Measurements from ENCODE around the gene GPR137.

GPR137 gene

DNA sequence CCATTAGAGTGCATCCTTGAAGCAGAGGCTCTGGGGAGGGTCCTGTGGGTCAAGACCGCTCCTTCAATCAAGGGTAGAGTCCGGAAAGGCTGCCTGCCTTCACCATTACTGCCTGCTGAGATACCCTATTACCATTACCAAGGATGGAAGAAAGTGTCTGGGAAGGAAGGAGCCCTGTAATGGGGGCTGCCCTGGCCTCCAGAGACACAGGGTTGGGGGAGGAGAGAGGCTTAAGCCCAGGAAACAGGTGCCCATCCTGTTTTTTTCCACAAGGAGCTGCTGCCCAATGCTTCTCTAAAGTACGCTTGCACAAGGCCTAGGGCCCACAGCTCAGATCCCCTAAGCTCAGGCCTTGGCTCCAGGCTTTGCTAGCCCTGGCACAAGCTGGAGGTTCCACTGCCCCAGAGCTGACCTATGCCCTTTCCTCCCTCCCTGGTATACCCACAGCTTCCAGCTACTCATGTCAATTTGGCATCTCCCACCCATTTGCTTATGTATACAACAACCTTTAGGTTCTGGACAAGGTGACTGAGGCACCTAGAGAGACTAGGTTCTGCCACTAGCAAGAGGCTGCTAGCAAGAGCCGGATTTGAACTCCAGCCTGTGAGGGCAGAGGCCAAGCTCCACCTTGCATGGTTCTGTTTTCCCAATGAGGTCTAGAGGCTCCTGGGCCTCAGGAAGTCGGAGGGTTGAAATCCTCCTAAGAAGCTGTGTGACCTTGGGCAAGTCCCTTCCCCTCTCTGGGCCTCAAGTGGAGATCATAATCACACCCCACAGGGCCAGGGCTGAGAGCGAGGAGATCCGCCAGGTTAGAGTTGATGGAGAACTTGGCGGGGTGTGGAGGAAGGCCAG is 35.9 kb upstream of the GPR137 start:
- no peak for DNase-seq

DNA sequence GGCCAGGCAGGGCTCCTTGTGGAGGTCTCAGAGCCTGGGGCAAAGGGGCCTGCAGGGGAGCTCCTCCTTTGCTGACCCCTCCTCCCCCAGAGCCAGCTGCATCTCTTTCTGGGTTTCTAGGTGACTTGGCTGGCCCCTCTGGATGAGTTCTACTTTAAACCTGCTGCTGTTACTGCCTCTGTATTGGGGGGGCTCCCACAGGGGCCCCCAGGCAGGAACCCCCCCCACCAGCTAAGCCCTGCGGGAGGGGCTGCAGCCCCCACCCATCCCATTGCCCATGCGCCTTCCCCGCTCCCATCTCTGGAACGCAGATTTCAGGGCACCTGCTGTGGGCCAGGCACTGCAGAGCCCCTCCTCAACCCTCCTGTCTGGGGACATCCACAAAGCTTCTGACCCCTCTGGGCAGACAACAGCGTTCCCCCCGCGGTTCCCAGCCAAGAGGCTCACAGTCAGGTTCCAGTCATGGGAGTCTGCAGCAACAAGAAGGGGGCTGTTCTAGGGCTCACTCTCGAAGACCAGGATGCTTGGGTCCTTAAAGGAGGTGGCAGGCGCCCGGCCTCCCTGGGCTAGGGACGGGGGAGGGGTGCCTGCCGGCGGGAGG is 35.1 kb upstream of the GPR137 start:
- DNase-seq = no peak

DNA sequence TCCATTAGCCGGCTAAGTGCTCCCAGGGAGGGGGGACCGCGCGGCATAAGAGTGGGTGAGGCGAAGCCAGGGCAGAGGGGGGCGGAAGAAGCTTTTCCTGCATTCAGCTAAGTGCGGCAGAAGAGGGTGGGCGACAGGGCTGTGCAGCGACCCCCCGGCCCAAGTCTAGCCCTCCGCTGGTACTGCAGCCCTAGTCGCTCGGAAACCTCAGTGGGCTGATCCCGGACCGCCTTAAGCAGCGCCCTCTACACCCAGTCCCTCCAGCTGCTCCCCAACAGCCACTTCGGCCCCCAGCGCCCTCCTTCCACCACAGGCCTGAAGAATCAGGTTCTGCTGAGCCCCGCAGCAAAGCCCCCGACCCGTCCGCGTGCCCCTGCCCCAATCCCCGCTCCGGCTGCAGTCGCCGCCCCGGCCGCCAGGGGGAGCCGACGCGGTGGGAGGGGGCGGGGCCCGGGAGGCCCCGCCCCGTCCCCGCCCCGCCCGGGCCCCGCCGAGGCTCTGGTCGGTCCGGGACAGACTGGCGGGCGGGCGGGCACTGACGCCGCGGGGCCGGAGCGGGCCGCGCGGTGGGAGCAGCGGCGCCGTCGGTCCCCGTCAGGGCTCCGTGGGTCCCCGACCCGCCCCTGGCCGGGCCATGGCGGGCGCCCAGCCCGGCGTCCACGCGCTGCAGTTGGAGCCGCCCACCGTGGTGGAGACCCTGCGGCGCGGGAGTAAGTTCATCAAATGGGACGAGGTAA is 34.5 kb upstream of the GPR137 start, which contains the start of gene PLCB3:
Gene PLCB3, plus strand, starts transcription at position 515 of the 737 bp plus-strand sequence. Its CDS starts 120 bp downstream, at position 635.
- no peak for DNase-seq

DNA sequence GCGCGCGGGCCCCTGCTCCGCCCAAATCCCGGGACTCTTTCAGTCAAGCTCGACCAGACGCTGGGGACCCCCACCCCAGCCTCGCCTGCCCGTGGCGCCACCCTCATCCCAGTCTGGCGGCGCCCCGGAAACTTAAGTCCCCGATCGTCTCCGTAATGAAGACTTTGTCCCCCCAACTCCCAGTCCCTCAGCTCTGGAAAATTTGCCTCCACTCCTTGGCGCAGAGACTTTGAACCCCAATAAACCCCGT is 34.0 kb upstream of the GPR137 start:
- no peak for DNase-seq

DNA sequence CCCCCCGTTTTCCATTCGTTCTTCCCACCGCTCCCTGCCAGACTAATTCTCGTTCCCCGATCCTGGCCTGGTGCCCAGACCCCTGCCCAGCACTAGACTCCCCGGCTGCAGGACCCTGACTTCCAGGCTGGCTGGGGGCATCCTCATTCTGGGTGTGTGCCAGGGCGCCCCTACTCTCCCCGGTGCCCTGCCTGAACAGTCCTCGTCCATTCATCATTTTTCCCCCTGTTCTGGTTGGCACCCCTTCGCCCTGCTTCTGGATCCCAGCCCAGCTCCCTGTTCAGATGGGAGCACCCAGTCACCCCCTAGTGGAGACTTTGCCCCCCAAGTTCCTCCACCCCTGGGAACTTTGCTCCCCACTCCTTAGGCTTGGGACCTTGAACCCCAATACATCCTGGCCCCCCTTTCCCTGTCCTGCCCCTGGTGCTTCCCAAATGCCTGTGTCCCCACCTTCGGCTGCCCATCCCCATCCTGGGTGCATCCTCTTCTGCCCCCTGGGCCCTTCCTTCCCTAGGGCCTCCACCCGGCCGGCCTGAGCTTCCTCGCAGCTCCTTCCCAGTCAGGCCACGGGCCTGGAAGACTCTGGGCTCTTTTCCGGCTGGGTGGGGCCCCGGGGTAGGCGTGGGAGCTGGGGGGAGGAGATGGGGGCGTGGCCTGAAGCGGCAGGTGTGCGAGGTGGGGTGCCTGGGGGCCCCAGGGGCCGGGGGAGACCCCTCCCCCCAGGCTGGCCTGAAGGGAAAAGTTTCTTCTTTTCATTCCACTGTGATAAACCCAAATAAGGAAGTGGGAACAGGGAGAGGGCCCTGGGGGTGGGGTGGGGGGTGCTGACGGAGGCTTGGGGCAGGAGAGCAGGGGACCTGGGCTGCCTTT is 33.4 kb upstream of the GPR137 start:
- DNase-seq = no peak

DNA sequence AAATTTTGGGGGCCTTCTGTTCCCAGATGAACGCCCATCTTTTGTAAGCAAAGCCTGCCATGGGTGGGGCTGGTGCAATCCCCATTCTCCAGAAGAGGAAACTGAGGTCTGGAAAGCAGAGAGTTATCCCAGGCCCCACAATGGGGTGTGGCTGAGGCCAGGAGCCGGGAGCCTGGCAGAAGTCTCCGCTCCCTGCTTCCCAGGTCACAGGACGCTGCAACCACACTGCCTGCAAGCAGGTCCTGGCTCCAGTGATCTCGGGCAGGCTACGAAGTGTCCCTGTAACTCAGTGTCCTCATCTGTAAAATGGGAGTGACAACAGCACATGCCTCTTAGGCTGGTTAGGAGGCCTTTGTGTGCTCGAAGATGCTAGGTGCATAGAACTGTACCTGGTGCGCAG is 32.6 kb upstream of the GPR137 start:
- no peak for DNase-seq

DNA sequence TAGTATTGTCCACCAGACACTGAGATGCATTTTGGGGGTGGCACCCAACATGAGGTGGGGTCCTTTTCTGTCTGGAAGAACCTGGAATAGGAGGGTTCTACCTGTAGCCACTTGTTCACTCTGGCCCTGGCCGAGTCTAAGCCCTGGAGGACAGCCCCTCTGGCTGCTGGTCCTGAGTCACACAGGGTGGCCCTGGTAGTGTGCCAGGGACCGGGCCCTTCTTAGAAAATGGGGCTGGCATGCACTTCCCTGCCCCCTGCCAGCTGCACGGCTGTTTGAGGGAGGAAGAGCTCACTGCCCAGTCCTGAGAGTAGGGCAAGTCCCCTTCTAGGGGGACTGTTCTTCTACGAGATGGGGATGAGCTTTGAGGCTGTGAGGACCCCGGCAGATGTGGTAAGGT is 32.2 kb upstream of the GPR137 start:
- DNase-seq = no peak

DNA sequence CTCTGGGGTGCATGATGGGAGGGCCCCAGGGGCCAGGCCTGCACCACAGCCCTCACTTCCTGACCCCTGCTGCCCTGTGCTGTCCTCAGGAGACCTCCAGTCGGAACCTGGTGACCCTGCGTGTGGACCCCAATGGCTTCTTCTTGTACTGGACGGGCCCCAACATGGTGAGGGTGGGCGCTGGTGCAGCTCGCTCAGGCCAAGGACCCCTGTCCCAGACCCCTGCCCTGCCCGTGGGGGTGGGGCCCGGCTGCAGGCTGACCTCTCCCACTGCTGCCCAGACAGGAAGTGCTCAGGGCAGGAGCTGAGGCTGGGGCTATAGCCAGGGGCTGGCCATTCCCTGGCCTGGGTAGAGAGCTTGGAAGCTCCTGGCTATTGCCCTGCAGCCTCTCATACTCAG is 31.3 kb upstream of the GPR137 start:
- DNase-seq = no peak

DNA sequence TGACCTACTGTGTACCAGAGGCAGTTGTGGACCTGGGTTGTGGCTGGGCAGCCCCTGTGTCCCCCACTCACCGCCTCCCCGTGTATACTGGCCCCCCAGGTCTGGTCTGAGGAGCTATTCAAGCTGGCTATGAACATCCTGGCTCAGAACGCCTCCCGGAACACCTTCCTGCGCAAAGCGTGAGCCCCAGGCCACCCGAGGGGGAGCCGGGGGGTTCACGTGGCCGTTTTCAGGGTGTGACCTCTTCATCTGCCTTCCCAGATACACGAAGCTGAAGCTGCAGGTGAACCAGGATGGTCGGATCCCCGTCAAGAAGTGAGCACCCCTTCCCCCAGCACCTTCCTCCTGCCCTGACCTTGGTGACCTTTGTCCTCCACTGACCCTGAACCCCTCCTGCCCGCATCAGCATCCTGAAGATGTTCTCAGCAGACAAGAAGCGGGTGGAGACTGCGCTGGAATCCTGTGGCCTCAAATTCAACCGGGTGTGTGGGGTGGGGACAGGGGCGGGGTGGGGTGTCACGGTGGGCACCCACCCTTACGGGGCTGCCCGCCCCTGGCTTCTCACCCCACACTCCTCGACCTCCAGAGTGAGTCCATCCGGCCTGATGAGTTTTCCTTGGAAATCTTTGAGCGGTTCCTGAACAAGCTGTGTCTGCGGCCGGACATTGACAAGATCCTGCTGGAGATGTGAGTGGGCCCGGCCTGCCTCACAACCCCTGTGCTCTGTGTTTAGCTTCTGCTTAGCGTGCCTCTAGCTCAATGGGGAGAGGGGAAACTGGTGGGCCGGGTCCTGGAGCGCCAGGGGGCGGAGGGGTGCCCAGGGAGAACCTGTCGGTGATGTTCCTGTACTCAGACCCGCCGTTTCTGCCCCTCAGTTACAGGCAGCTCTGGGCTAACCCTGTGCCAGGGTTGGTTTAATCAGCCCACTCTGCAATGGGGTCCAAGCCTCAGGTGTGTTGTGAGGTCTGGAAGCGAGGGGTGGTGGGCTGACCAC is 30.2 kb upstream of the GPR137 start:
- no peak for DNase-seq

DNA sequence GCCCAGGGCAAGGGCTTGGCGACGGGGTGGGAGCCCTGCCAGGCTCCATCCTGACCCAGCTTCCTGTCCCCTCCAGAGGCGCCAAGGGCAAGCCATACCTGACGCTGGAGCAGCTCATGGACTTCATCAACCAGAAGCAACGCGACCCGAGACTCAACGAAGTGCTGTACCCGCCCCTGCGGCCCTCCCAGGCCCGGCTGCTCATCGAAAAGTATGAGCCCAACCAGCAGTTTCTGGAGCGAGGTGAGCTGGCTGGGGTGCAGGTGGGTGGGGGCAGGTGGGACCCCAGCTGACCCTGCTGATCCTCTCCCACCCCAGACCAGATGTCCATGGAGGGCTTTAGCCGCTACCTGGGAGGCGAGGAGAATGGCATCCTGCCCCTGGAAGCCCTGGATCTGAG is 29.3 kb upstream of the GPR137 start:
- no peak for DNase-seq

DNA sequence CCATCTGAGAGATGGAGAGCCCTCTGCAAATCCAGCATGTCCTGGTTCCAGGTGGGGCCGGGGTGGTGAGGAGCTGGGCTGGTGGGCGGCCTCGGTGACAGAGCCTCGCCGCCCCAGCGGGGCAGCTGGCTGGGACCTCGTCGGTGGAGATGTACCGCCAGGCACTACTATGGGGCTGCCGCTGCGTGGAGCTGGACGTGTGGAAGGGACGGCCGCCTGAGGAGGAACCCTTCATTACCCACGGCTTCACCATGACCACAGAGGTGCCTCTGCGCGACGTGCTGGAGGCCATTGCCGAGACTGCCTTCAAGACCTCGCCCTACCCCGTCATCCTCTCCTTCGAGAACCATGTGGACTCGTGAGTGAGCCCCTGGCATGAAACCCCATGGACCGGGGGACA is 27.3 kb upstream of the GPR137 start:
- no peak for DNase-seq

DNA sequence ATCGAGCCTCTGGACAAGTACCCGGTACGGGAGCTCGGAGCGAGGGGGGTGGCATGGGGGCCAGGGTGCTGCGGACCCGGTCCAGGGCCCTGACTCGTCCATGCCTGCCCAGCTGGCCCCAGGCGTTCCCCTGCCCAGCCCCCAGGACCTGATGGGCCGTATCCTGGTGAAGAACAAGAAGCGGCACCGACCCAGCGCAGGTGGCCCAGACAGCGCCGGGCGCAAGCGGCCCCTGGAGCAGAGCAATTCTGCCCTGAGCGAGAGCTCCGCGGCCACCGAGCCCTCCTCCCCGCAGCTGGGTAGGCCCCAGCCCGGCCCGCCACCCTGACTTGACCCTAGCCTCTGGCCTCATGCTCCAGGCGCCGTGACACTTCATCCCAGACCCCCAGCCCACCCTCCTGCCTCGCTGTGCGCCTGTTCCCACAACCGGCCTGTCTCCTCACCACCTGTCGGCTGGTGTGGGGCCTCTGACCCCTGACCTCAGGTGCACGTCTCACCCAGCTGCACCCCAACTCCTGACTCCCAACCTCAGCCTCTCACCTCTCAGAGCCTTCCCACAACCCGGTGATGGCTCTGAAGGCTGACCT is 26.6 kb upstream of the GPR137 start:
- DNase-seq = no peak

DNA sequence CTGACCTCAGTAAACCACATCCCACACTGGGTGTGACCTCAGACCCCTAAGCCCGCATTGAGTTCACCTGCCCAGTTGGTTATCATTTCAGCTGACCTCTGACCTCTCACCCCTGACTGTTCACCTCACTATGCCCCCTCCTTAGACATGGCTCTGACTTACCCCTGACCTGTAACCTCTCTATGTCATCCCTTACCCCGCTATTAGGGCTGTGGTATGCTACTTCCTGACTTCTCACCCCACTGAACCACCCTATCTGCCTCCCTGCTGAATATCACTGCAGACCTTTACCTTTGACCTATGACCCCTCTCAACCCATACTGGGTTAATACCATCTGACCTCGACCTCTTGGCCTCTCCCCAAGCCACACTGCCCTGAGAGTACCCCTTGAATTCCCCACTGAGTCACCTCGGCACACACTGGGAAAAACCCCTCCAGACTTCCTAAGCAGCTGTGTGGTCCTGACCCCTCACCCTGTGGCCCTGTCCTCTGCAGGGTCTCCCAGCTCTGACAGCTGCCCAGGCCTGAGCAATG is 26.0 kb upstream of the GPR137 start:
- DNase-seq = no peak

DNA sequence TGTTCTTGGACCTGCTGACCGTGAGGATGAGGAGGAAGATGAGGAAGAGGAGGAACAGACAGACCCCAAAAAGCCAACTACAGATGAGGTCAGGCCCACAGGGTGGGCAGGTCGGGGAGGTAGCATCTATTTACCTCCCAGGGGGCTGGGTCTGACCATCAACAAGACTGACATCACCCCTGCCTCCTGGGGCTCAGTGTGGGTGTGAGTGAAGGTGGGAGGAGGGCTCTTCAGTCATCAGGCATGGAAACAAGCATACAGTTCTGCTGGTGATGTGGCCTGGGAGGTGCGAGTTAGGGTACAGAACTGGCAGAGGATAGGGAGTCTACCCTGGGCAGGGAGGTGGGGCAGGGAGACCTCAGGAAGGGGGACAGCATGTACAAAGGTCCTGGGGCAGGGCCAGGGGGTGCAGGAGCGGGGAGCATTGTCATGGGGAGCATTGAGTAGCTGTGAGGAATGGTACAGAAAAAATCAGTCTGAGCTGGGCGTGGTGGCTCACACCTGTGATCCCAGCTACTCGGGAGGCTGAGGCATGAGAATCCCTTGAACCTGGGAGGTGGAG is 25.4 kb upstream of the GPR137 start:
- DNase-seq = no peak

DNA sequence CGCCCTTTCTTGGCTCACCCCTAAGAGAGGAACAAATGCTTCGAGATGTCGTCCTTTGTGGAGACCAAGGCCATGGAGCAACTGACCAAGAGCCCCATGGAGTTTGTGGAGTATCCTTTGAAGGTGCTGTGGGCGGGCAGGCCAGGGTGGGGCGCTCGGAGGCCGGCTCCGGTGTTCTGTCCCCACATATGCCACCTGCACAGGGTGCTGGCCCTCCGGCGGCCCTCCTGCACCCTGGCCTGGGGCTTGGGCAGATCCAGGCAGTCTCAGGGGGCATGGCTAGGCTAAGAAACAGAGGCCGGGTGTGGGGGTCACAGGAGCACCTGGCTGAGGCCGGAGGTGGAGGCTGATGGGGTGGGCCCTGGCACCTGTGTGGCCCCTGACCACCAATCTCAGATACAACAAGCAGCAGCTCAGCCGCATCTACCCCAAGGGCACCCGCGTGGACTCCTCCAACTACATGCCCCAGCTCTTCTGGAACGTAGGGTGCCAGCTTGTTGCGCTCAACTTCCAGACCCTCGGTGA is 24.0 kb upstream of the GPR137 start:
- DNase-seq = no peak

DNA sequence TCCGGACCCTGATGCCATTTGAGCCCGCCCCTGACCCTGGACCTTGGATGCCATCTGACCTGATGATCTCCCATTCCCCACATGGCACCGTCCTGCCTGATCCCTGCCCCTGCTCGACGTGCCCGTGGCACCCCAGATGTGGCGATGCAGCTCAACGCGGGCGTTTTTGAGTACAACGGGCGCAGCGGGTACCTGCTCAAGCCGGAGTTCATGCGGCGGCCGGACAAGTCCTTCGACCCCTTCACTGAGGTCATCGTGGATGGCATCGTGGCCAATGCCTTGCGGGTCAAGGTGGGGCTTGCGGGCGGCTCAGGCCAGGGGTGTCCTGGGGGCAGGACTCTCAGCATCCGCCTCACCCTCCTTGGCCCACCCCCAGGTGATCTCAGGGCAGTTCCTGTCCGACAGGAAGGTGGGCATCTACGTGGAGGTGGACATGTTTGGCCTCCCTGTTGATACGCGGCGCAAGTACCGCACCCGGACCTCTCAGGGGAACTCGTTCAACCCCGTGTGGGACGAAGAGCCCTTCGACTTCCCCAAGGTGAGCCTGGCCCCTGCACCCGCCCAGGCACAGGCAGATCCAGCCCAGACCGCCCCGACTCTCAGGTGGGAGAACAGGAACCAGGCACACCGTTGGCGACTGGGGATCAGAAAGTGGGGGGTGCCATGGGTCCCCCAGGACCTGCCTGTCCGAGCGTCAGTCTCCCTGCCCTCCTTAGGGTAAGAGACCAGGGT is 23.2 kb upstream of the GPR137 start:
- DNase-seq = no peak

DNA sequence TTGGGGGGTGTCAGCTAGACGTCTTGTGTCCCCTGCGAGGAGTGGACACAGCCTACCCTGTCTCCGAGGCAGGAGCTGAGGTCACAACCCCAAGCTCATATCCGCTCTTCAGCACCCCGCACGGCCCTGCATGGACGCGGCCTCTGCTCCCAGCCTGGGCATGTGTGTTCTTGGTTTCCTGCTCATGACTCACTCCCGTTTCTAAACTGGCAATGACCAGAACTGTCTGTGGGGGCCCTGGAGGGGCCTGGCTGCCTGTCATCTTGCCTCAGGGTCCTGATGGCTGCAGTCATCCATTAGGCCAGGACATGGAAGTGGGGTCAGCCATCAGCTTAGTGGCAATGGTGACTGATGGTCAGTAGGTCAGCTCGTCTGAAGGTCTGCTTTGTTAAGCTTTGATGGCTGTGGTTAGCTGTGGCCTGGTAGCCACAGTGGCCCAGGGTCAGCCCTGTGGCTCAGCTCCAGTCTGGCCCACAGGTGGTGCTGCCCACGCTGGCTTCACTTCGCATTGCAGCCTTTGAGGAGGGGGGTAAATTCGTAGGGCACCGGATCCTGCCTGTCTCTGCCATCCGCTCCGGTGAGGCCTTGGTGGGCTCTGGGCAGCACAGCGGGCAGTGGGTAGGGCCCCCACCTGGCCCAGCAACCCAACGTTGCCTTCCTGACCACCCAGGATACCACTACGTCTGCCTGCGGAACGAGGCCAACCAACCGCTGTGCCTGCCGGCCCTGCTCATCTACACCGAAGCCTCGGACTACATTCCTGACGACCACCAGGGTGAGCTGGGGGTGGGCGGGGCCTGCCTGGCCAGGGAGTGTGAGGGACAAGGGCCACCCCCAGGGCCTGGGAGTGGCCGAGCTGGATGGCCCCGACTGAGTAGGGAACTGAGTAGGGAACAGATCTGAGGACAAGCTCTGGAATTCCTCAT is 22.4 kb upstream of the GPR137 start:
- no peak for DNase-seq

DNA sequence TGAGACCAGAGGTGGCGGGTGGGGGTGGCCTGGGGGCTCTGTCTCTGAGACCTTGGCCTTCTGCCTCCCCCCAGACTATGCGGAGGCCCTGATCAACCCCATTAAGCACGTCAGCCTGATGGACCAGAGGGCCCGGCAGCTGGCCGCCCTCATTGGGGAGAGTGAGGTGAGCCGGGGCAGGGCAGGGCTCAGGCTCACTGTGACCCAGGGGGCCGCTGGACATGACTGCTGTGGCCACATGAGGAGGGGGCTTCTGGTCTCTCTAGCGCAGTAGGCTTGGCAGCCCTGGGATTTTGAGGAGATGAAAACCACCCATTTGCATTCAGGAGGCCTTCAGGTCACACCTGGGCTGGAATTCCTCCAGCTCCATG is 21.7 kb upstream of the GPR137 start:
- no peak for DNase-seq

DNA sequence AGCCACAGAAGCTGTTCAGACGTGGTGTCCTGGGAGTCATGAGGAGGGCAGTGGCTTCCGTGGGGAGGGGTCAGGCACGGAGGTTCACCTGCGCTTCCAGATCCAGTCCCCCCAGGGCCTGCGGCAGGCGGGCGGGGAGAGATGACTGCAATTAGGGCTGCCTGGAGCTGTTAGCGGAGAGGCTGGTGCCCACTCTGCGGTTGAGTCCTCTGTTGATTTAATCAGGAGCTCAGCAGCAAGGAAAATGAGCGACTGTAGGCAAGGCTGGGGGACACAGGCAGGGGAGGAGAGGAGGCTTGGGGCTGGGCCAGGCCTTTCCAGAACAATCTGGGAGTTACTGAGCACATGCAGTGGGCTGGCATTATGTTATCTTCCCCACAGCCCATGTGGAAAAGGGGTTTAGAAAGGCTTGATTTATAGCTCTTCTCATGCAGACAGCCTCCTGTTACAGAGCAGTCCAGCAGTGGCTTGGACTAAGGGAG is 21.2 kb upstream of the GPR137 start:
- no peak for DNase-seq
